GM10266 (cell line): ENCODE measurements around the gene TNNI2.

Source experiments
- DNase-seq: peaks from one replicate; pipeline ENCODE4 v3.0.0; 2012; ENCODE audit errors: extremely low spot score
- CTCF ChIP-seq: IDR thresholded peaks from 2 replicates; pipeline ENCODE4 v1.5.1; 2012; ENCODE audit warnings: mild to moderate bottlenecking, low read depth; ENCODE audit not compliant: control insufficient read depth, insufficient read depth; ENCODE audit errors: missing control alignments

Gene TNNI2

GRCh38 chr11:1835671-1836010, 3.1 kb upstream of the TNNI2 start:
- TF ChIP-seq CTCF = no peak
- DNase-seq = no peak

GRCh38 chr11:1836011-1836945, 2.5 kb upstream of the TNNI2 start:
- no peak for DNase-seq

GRCh38 chr11:1837171-1838076, 1.4 kb upstream of the TNNI2 start:
- TF ChIP-seq CTCF = peak; percentile 92
- DNase-seq = peak; percentile 96

More at GRCh38 chr11:1836011-1836945, 2.5 kb upstream of the TNNI2 start:
- no peak for TF ChIP-seq CTCF

- DNase-seq = no peak
These were observed 730 bp upstream of the TNNI2 start for GRCh38 chr11:1838077-1838425.

GRCh38 chr11:1839204-1839923, 583 bp downstream of the TNNI2 start:
- TF ChIP-seq CTCF = no peak
- no peak for DNase-seq

More at GRCh38 chr11:1838077-1838425, 730 bp upstream of the TNNI2 start:
- TF ChIP-seq CTCF = peak; percentile 14

- peak; percentile 82 for DNase-seq
- TF ChIP-seq CTCF = no peak
These were observed 1.4 kb downstream of the TNNI2 start for GRCh38 chr11:1839924-1840779.
